ENCODE measurements around the gene SNX18.

SNX18 gene

GRCh38 chr5:54580997-54581811 lies 63.6 kb downstream of the SNX18 start:
- no peak for DNase-seq (ENCODE audit: low read depth)

- DNase-seq (ENCODE audit: low read depth) = no peak
These were observed 64.4 kb downstream of the SNX18 start for GRCh38 chr5:54581831-54582548.

GRCh38 chr5:54586336-54586735 lies 68.8 kb downstream of the SNX18 start:
- DNase-seq (ENCODE audit: low read depth) = no peak

- no peak for DNase-seq (ENCODE audit: low read depth)
These were observed 72.2 kb downstream of the SNX18 start for GRCh38 chr5:54589786-54590185.

- DNase-seq (ENCODE audit: low read depth) = no peak
These were observed 73.3 kb downstream of the SNX18 start for GRCh38 chr5:54590824-54591223.

- no peak for DNase-seq (ENCODE audit: low read depth)
These were observed 76.2 kb downstream of the SNX18 start for GRCh38 chr5:54593779-54594178.

- DNase-seq (ENCODE audit: low read depth) = no peak
These were observed 76.6 kb downstream of the SNX18 start for GRCh38 chr5:54594181-54594580.

GRCh38 chr5:54595721-54596120 lies 78.2 kb downstream of the SNX18 start:
- no peak for DNase-seq (ENCODE audit: low read depth)
